GM21528 (cell line): ENCODE data around the gene TIAM2.
"Not testable (repeated sequence)": the region's sequence is repeated elsewhere in the genome, so short reads cannot be mapped to it uniquely, and the experiment has no call there.

Experiments
- ATAC-seq: cut with Tn5 transposase; IDR thresholded peaks from one replicate; pipeline ENCODE4 v1.9.1; 2021; ENCODE audit warnings: mild to moderate bottlenecking, moderate library complexity; ENCODE audit not compliant: unreplicated experiment, low FRiP score

Gene TIAM2

GRCh38 chr6:155154158-155154830, 159.2 kb downstream of the TIAM2 start:
- no peak for ATAC-seq

- ATAC-seq: no peak
These were observed 160.8 kb downstream of the TIAM2 start for GRCh38 chr6:155155787-155156447.

GRCh38 chr6:155157101-155157500, 162.0 kb downstream of the TIAM2 start:
- no peak for ATAC-seq

GRCh38 chr6:155158030-155158843, 163.1 kb downstream of the TIAM2 start:
- no peak for ATAC-seq

GRCh38 chr6:155162682-155163081, 167.6 kb downstream of the TIAM2 start:
- no peak for ATAC-seq

- no peak for ATAC-seq
These were observed 168.5 kb downstream of the TIAM2 start for GRCh38 chr6:155163601-155164000.

- ATAC-seq: no peak
These were observed 170.1 kb downstream of the TIAM2 start for GRCh38 chr6:155165029-155165710.

- no peak for ATAC-seq
These were observed 175.4 kb downstream of the TIAM2 start for GRCh38 chr6:155170519-155170918.

GRCh38 chr6:155171109-155171746, 176.1 kb downstream of the TIAM2 start:
- ATAC-seq: peak; percentile 87

GRCh38 chr6:155171747-155172449, 176.8 kb downstream of the TIAM2 start:
- peak; percentile 10 for ATAC-seq

- no peak for ATAC-seq
These were observed 178.4 kb downstream of the TIAM2 start for GRCh38 chr6:155173488-155173887.

- ATAC-seq: peak; percentile 58
These were observed 179.6 kb downstream of the TIAM2 start for GRCh38 chr6:155174576-155175211.

- no peak for ATAC-seq
These were observed 182.3 kb downstream of the TIAM2 start for GRCh38 chr6:155177363-155177961.

GRCh38 chr6:155181498-155181897, 186.4 kb downstream of the TIAM2 start:
- peak; percentile 47 for ATAC-seq

GRCh38 chr6:155182103-155182502, 187.0 kb downstream of the TIAM2 start:
- no peak for ATAC-seq

- ATAC-seq: no peak
These were observed 188.0 kb downstream of the TIAM2 start for GRCh38 chr6:155183095-155183494.

- ATAC-seq: not testable (repeated sequence)
These were observed 189.9 kb downstream of the TIAM2 start for GRCh38 chr6:155185041-155185440.

GRCh38 chr6:155185544-155185943, 190.4 kb downstream of the TIAM2 start:
- ATAC-seq: no peak
